K562 (cell line): ENCODE results near the gene PRKAR1B. TPM values are rescaled to one million over a fixed set of nuclear protein-coding genes. Genes with fewer than 3 reads are reported as not detected.

ENCODE experiments used
- CC2D1A ChIP-seq: fragments of 450-650 bp; IDR thresholded peaks from 2 replicates; pipeline ENCODE4 v1.6.1; 2017; ENCODE audit warnings: mild to moderate bottlenecking
- EHMT2 ChIP-seq: fragments of 450-650 bp; IDR thresholded peaks from 2 replicates; pipeline ENCODE4 v1.6.1; 2018; ENCODE audit warnings: antibody characterized with exemption
- ETV5 ChIP-seq: sonication (generic); formaldehyde crosslinking; IDR thresholded peaks from 2 replicates; pipeline ENCODE4 v1.4.0; 2020; ENCODE audit warnings: low read depth, mild to moderate bottlenecking, missing genetic modification reagents
- HCFC1 ChIP-seq: IDR thresholded peaks from 2 replicates; pipeline ENCODE4 v1.6.1; 2012; ENCODE audit warnings: low read depth, low read length, improper control_type of control experiment
- JUN ChIP-seq, 2 experiments: sonication (generic) in 1 of 2; formaldehyde crosslinking in 1 of 2; IDR thresholded peaks; 2 replicates each; pipeline versions ENCODE4 v1.6.1 to v1.8.0; 2012 to 2022; ENCODE audit warnings: borderline replicate concordance in 2 of 2, mild to moderate bottlenecking in 2 of 2, improper control_type of control experiment in 1 of 2, low read depth in 1 of 2, low read length in 1 of 2, missing genetic modification reagents in 1 of 2
- MECOM ChIP-seq: fragments of 250-450 bp; sonication (Bioruptor Pico); IDR thresholded peaks from 2 replicates; pipeline ENCODE4 v1.8.0; 2022; ENCODE audit warnings: inconsistent platforms
- MTA3 ChIP-seq: fragments of 450-650 bp; formaldehyde crosslinking; IDR thresholded peaks from 2 replicates; pipeline ENCODE4 v1.6.1; 2017; ENCODE audit warnings: mild to moderate bottlenecking, borderline replicate concordance
- MTF1 ChIP-seq: fragments of 250-450 bp; sonication (Bioruptor Pico); IDR thresholded peaks from 2 replicates; pipeline ENCODE4 v1.9.0; 2021; ENCODE audit warnings: moderate library complexity, mild to moderate bottlenecking, inconsistent platforms, borderline replicate concordance
- NCOA4 ChIP-seq: fragments of 450-650 bp; IDR thresholded peaks from 2 replicates; pipeline ENCODE4 v1.6.1; 2018; ENCODE audit warnings: mild to moderate bottlenecking; ENCODE audit not compliant: partially characterized antibody
- NRF1 ChIP-seq, 2 experiments: fragments of 450-650 bp; IDR thresholded peaks in 1 of 2; conservative IDR thresholded peaks in 1 of 2; 2 replicates each; pipeline ENCODE4 v1.6.1; 2014; ENCODE audit warnings: mild to moderate bottlenecking in 2 of 2
- TCF7L2 ChIP-seq: fragments of 150-350 bp; IDR thresholded peaks from 2 replicates; pipeline ENCODE4 v1.6.1; 2016; ENCODE audit warnings: low read depth, mild to moderate bottlenecking, low read length, moderate library complexity
- TRIM28 ChIP-seq: fragments of 450-650 bp; IDR thresholded peaks from 2 replicates; pipeline ENCODE4 v1.6.1; 2017
- ZNF507 ChIP-seq: conservative IDR thresholded peaks from 2 replicates; pipeline ENCODE4 v1.6.1; 2017; ENCODE audit warnings: missing genetic modification characterization, missing compliant biosample characterization
- polyA plus RNA-seq, 8 experiments: library from polyadenylated mRNA; depleted of rRNA in 4 of 8; stranded (reverse) in 5 of 8; unstranded in 3 of 8; fragments of >200 nt; fragmentation: Nextera tagmentation in 2 of 8; fragmentation: Illumina TruSeq in 1 of 8; extraction: Ambion mirVana in 2 of 8; extraction: Trizol in 1 of 8; gene quantifications; 2 replicates each; pipeline versions ENCODE4 v1.2.1 to v1.2.3, GENCODE V29; 2011 to 2014; ENCODE audit warnings: inconsistent platforms in 1 of 8, missing spikeins in 1 of 8
- total RNA-seq, 7 experiments: library from RNA; depleted of rRNA in 6 of 7; stranded (reverse); fragments of >200 nt in 6 of 7; fragmentation: Illumina TruSeq in 2 of 7; extraction: Trizol in 2 of 7; gene quantifications; 2 replicates each; pipeline versions ENCODE4 v1.2.1 to v1.2.3, GENCODE V29; 2011 to 2021; ENCODE audit warnings: low replicate concordance in 1 of 7
- TF ChIP-seq, protein P1 (sequence below): sonication (generic); formaldehyde crosslinking; IDR thresholded peaks from 2 replicates; pipeline ENCODE4 v1.8.1; 2023; ENCODE audit warnings: mild to moderate bottlenecking, missing genetic modification reagents
- TF ChIP-seq, protein P2 (sequence below): sonication (generic); formaldehyde crosslinking; IDR thresholded peaks from 2 replicates; pipeline ENCODE4 v1.8.0; 2022; ENCODE audit warnings: mild to moderate bottlenecking, low read depth, missing genetic modification reagents
- TF ChIP-seq, protein P3 (sequence below): sonication (generic); formaldehyde crosslinking; IDR thresholded peaks from 2 replicates; pipeline ENCODE4 v1.8.1; 2023; ENCODE audit warnings: mild to moderate bottlenecking, missing genetic modification reagents, moderate library complexity
- TF ChIP-seq, protein P4 (sequence below): fragments of 250-450 bp; sonication (Bioruptor Pico); IDR thresholded peaks from 2 replicates; pipeline ENCODE4 v1.5.0; 2022; ENCODE audit warnings: mild to moderate bottlenecking
- TF ChIP-seq, protein P5 (sequence below): fragments of 250-450 bp; sonication (Bioruptor Pico); IDR thresholded peaks from 2 replicates; pipeline ENCODE4 v1.5.1; 2021; ENCODE audit warnings: mild to moderate bottlenecking
- TF ChIP-seq, protein P6 (sequence below), 2 experiments: fragments of 250-450 bp in 1 of 2; fragments of 450-650 bp in 1 of 2; sonication (Bioruptor Pico) in 1 of 2; IDR thresholded peaks; 2 replicates each; pipeline versions ENCODE4 v1.6.1 to v1.8.0; 2016 to 2021; ENCODE audit warnings: mild to moderate bottlenecking in 2 of 2, moderate library complexity in 2 of 2, missing compliant biosample characterization in 1 of 2, missing genetic modification characterization in 1 of 2

The PRKAR1B gene
- total and polyA plus RNA-seq, 9 of the 15 experiments (the other 6 are each of a cell fraction or from before 2014, with no cell fraction given): 0.99 to 30.5 (median 12.7) TPM

DNA sequence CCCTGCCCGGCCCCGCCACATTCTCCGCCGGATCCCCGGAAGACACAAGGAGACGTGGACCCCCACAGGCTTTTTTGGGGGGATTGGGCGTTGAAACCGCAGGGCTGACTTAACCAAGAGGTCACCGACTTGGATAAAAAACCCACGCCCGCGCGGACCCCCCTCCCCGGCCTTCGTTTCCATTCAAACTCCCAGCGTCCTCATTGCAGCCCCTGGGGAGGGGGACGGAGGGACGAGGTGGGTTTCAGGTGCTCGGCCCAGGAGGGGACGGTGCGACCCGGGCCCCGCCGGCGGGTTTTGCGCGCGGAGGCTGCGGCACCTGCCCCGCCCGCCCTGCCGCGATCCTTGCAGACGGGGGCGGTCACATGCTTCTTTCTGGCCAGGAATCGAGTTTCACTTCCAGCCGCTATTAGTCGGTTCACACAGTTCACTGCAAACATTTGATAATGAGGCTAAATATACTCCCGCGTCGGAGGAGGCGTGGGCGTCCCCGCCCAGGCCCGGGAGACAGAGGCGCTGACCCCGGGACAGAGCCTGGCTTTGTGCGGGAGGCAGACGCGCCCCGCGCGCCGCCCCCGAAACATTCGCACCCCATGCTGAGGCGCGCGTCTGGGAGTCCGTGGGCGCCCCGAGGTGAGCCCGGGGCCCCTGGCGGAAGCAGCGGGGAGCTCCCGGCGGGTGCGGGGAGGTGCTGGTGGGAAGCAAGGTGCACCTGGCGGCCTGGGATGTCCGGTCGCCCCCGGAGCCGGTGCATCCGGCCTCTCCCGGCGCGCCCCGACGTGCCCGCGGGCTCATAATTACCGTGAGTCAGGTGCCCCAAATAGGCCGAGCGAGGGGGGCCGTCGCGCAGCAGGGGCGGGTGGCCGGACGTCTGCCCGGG, 204.8 kb downstream of the PRKAR1B start (continued):
- no peak for TF ChIP-seq JUN (IDR thresholded peaks at IDR 0.05; ENCODE audit: borderline replicate concordance, low read depth, low read length)
- TF ChIP-seq JUN (CRISPR knock-in tag; IDR thresholded peaks at IDR 0.05; ENCODE audit: borderline replicate concordance): no peak
- TF ChIP-seq, protein P1, sequence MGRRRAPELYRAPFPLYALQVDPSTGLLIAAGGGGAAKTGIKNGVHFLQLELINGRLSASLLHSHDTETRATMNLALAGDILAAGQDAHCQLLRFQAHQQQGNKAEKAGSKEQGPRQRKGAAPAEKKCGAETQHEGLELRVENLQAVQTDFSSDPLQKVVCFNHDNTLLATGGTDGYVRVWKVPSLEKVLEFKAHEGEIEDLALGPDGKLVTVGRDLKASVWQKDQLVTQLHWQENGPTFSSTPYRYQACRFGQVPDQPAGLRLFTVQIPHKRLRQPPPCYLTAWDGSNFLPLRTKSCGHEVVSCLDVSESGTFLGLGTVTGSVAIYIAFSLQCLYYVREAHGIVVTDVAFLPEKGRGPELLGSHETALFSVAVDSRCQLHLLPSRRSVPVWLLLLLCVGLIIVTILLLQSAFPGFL (CRISPR knock-in tag): no peak
- no peak for TF ChIP-seq ZNF507
- TF ChIP-seq CC2D1A: no peak
- TF ChIP-seq, protein P2, sequence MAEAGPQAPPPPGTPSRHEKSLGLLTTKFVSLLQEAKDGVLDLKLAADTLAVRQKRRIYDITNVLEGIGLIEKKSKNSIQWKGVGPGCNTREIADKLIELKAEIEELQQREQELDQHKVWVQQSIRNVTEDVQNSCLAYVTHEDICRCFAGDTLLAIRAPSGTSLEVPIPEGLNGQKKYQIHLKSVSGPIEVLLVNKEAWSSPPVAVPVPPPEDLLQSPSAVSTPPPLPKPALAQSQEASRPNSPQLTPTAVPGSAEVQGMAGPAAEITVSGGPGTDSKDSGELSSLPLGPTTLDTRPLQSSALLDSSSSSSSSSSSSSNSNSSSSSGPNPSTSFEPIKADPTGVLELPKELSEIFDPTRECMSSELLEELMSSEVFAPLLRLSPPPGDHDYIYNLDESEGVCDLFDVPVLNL (CRISPR knock-in tag): no peak
- TF ChIP-seq NRF1 (conservative IDR thresholded peaks at IDR 0.05 in 1 of 2, IDR thresholded peaks at IDR 0.05 in 1 of 2): peak; percentile 34 to 41; a peak in 3 of 4 replicates
- TF ChIP-seq, protein P3, sequence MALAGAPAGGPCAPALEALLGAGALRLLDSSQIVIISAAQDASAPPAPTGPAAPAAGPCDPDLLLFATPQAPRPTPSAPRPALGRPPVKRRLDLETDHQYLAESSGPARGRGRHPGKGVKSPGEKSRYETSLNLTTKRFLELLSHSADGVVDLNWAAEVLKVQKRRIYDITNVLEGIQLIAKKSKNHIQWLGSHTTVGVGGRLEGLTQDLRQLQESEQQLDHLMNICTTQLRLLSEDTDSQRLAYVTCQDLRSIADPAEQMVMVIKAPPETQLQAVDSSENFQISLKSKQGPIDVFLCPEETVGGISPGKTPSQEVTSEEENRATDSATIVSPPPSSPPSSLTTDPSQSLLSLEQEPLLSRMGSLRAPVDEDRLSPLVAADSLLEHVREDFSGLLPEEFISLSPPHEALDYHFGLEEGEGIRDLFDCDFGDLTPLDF: no peak
- no peak for TF ChIP-seq MECOM (CRISPR knock-in tag)
- TF ChIP-seq ETV5: peak; percentile 58; the same call in 1 of the 2 replicates
- TF ChIP-seq, protein P4, sequence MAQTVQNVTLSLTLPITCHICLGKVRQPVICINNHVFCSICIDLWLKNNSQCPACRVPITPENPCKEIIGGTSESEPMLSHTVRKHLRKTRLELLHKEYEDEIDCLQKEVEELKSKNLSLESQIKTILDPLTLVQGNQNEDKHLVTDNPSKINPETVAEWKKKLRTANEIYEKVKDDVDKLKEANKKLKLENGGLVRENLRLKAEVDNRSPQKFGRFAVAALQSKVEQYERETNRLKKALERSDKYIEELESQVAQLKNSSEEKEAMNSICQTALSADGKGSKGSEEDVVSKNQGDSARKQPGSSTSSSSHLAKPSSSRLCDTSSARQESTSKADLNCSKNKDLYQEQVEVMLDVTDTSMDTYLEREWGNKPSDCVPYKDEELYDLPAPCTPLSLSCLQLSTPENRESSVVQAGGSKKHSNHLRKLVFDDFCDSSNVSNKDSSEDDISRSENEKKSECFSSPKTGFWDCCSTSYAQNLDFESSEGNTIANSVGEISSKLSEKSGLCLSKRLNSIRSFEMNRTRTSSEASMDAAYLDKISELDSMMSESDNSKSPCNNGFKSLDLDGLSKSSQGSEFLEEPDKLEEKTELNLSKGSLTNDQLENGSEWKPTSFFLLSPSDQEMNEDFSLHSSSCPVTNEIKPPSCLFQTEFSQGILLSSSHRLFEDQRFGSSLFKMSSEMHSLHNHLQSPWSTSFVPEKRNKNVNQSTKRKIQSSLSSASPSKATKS: no peak
- TF ChIP-seq MTF1 (CRISPR knock-in tag): no peak
- TF ChIP-seq TCF7L2: no peak
- no peak for TF ChIP-seq TRIM28
- TF ChIP-seq, protein P5, sequence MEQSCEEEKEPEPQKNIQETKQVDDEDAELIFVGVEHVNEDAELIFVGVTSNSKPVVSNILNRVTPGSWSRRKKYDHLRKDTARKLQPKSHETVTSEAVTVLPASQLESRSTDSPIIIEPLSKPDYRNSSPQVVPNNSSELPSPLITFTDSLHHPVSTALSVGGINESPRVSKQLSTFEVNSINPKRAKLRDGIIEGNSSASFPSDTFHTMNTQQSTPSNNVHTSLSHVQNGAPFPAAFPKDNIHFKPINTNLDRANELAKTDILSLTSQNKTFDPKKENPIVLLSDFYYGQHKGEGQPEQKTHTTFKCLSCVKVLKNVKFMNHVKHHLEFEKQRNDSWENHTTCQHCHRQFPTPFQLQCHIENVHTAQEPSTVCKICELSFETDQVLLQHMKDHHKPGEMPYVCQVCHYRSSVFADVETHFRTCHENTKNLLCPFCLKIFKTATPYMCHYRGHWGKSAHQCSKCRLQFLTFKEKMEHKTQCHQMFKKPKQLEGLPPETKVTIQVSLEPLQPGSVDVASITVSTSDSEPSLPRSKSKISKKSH: no peak
- TF ChIP-seq EHMT2: no peak
- TF ChIP-seq NCOA4: no peak
- TF ChIP-seq, protein P6, sequence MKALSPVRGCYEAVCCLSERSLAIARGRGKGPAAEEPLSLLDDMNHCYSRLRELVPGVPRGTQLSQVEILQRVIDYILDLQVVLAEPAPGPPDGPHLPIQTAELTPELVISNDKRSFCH (CRISPR knock-in tag; IDR thresholded peaks at IDR 0.05): no peak
- TF ChIP-seq, protein P6 (tag; IDR thresholded peaks at IDR 0.05): no peak
- no peak for TF ChIP-seq MTA3
- no peak for TF ChIP-seq HCFC1
